Activated CD8-positive, alpha-beta memory T cell treated with anti-CD3 and anti-CD28 coated beads for 1 hour (primary cell): ENCODE results near the gene RNF113B.

Source experiments
- DNase-seq, 2 donors: peaks; one replicate each; pipeline ENCODE4 v3.0.0-alpha.2; 2020; ENCODE audit warnings: low read depth in 1 of 2; ENCODE audit errors: extremely low read depth in 1 of 2

The RNF113B gene

DNA sequence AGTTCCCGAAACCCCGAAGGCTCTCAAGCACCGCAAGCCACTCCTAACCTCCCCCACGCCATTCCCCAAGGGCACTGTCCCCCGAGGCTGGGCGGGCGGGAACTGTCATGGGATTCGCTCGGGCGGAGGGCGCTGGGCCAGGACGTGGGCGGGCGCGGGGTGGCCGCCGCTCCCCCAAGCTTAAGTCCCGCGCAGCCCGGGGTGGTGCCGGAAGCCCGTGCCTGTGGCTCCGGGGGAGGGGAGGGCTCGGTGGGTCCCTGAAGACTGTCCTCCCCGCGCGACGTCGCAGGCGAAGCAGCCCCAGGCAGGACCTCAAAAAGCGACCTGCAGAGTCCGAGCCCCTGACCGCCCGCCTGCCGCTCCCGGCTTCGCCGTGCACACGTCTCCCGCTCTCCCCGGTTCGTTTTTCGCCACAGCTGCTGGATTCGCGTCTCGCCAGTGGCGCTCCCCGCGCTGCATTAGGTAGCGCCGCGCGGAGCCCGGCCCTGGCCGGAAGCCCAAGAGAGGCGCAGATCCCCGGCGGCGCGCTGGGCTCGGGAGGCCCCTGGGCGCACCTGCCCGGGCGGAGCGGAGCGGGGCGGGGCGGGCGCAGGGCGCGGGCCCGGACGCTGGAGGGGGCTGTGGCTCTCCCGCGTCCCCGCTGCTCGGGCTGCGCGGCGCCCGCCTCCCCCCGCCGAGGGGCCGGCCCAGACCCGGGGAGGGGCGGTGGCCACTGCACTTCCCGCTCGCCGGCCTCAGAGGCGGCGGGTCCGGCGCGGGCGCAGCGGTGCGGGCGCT lies 34.5 kb downstream of the RNF113B start, which contains the start of gene FARP1:
Gene FARP1 (plus strand): TSS at position 715 of the 777 bp plus-strand sequence. CDS start 70,149 bp downstream, outside the sequence.
- DNase-seq: no peak

DNA sequence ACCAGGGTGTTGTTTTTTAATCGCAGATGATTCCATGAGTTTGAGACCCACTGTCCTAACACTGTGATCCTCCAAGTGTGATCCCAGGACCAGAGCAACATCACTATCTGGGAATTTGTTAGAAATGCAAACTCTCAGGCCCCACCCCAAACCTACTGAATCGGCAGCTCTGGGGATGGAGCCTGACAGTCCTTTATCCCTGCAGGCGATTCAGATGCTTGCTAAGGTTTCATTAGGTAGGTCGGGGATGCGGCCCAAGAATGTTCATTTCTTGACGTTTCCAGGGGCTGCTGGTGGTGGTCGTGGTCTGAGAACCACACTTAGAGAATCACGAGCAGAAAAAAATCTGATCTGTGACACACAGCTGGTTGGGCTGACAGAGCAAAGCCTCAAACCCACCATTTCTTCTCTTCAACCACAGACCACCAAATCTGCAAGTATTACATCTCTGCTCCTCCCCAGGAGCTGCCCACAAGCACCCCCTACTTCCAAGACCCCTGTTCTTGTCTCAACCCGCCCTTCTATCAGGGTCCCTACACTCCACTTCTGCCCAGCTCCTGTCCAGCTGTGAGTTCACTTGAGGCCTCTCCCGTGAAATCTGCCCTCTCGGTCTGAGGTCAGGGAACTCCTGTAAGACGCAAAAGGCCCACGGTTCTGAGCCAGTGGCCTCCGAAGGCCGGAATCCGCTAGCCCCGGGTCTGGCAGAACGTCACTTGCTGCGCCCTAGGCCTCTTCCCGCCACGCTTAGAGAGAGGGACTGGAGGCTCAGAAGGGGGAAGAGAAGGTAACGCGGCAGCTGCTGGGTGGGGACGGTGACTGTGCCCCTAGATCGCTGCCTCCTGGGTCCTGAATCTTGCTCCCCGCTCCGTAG lies 35.3 kb downstream of the RNF113B start:
- no peak for DNase-seq

DNA sequence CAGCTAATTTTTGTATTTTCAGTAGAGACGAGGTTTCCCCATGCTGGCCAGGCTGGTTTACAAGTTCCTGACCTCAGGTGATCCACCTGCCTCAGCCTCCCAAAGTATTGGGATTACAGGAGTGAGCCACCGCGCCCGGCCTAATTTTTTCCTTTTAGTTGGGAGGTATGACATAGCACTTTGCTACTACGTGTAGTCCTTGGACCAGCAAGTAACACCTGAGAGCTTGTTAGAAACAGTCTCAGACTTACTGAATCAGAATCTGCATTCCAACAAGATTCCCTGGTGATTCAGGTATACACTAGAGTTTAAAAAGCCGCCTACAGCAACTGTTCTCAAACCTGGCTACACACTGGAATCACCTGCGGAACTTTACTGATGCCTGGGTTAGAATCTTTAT lies 36.0 kb downstream of the RNF113B start:
- no peak for DNase-seq

DNA sequence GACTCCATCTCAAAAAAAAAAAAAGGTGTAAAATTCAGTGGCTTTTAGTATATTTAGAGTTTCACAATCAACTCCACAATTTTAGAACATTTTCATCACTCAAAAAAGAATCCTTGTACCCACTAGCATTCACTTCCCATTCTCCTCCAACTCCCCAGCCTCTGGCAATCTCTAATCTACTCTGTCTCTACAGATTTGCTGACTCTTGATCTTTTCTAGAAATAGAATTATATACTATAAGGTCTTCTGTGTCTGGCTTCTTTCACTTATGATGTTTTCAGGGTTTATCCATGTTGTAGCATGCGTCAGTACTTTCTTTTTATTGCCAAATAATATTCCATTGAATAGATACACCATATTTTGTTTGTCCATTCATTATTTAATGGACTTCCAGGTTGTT lies 42.2 kb downstream of the RNF113B start:
- DNase-seq: no peak

DNA sequence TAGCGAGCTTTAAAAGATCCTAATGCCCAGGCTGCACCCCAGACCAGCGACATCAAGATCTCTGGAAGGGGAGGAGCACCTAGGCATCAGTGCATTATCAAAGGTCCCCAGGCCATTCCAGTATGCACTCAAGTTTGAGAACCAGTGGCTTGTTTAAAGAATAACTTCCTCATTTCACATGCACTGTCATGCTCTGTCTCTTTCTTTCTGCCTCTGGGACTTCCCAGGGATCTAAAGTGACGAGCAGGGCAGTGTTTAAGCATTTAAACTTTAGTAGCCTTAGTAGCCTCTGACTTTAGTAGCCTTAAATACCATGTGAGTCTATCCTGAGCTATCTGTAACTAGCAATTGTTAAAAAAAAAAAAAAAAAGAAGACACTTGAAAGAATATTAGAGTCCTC lies 43.1 kb downstream of the RNF113B start:
- no peak for DNase-seq

DNA sequence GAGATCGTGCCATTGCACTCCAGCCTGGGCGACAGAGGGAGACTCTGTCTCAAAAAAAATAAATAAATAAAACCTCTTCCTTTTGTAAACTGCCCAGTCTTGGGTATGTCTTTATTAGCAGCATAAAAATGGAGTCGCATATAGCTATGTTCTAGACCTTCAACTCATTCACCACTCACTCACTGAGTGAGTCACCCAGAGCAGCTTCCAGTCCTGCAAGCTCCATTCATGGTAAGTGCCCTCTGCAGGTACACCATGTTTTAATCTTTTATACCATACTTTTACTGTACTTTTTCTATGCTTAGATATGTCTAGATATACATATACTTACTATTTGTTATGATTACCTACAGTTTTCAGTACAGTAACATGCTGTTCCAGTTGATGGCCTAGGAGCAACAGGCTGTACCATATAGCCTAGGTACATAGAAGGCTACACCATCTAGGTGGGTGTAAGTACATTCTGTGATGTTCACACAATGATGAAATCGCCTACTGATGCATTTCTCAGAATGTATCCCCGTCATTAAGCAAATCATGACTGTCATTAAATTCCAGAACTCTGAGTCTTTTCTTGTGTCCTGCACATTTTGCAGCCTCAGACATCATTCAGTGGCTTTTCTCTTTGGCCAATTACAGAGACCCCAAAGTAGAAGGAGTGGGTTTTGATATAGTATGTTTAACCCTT lies 47.9 kb downstream of the RNF113B start:
- no peak for DNase-seq
